ENCODE results near the gene SEMA5A.

Gene SEMA5A

DNA sequence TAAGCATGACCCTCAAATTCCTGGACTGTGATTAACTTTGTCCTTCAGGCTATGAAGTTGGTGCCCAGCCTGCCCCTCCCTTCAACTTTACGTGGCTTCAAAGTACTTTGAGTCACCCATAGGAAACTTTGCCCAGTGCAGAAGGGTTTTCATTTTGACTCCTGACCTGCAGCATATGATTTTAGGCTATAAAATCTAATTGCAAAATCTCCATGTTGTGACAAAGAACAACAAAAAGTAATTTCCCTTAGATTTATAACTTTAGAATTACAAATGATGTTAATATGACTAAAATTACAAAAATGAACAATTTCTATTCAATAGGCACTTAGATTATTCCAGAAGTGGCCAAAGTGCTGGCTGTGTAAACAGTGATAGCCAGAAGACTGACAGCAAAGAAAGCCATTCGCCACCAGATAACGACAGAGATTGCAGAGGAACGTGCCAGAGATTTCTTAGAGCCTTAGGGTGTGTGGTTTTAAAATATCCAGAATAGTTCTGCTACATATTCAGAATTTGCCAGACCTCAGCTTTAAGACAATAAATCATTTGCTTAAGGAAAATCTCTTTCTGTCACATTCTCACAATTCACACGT, 197.4 kb downstream of the SEMA5A start:
- H3K36me3 ChIP-seq (ENCODE audit: insufficient read depth, low read length) = no peaks in the 10 kb centered on the region
- peak overlapping the region; percentile 5; the same call in 1 of the 2 replicates for H3K4me3 ChIP-seq (ENCODE audit: low read depth, low read length)
- H2AFZ ChIP-seq (ENCODE audit: low read length, unreplicated experiment) = peak overlapping the region; percentile 52
- no peaks in the 10 kb centered on the region for H3K79me2 ChIP-seq (ENCODE audit: control insufficient read depth, insufficient read depth, low read length, unreplicated experiment)
- H3K27ac ChIP-seq (ENCODE audit: low read depth, low read length) = peak overlapping the region; percentile 71
- H3K4me1 ChIP-seq (ENCODE audit: control insufficient read depth, insufficient read depth, low read length, unreplicated experiment) = peaks cover 25% of the 10 kb centered on the region
- no peaks in the 10 kb centered on the region for H3K27me3 ChIP-seq (ENCODE audit: insufficient read depth, low read length)

DNA sequence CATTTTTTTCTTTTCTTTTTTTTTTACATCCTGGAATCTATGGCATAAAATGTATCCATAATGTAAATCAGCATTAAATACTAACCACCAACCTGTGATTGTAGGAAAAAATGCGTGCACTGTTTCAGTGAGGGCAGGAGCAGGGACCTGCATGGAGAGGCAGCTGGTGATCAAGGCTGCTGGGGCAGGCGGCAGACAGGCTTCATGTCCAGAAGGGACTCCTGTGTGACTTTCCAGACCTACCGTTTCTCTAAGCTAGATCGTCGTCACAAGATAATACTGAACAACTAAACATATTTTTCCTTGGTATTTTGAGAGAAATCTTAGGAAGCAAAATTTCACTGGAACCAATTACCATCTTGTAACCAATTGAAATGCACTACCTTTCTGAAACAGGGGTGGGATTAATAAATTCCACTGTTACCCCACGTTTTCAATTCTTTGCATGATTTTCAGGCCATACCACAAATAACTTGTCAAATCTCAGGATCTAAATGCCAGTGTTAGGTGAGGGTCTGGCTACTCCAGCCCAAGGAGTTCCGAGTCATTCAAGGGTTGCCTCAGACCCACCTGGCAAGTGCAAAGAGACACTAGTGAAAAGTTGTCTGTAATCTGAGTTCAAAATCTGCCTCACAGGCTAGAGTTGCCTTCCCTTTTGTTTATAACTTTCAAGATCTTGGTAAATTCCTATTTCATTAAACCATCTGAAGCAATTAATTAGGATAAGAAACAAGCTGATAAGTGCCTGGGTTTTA, 198.2 kb downstream of the SEMA5A start:
- Histone ChIP-seq H2AFZ (ENCODE audit: low read length, unreplicated experiment) (no peak overlapping the region), H3K4me3 (ENCODE audit: low read depth, low read length) (no peak overlapping the region), H3K27ac (ENCODE audit: low read depth, low read length) (peak overlapping the region; percentile 28; the same call in 1 of the 2 replicates), H3K79me2 (ENCODE audit: control insufficient read depth, insufficient read depth, low read length, unreplicated experiment) (no peaks in the 10 kb centered on the region), H3K36me3 (ENCODE audit: insufficient read depth, low read length) (no peaks in the 10 kb centered on the region), H3K27me3 (ENCODE audit: insufficient read depth, low read length) (no peaks in the 10 kb centered on the region), H3K4me1 (ENCODE audit: control insufficient read depth, insufficient read depth, low read length, unreplicated experiment) (peaks cover 33% of the 10 kb centered on the region)

- H3K27me3 ChIP-seq (ENCODE audit: insufficient read depth, low read length) = no peaks in the 10 kb centered on the region
- H3K79me2 ChIP-seq (ENCODE audit: control insufficient read depth, insufficient read depth, low read length, unreplicated experiment) = no peaks in the 10 kb centered on the region
- H3K36me3 ChIP-seq (ENCODE audit: insufficient read depth, low read length) = no peaks in the 10 kb centered on the region
- peaks cover 33% of the 10 kb centered on the region for H3K4me1 ChIP-seq (ENCODE audit: control insufficient read depth, insufficient read depth, low read length, unreplicated experiment)
- H3K4me3 ChIP-seq (ENCODE audit: low read depth, low read length) = no peak overlapping the region
- H2AFZ ChIP-seq (ENCODE audit: low read length, unreplicated experiment) = peak overlapping the region; percentile 31
- H3K27ac ChIP-seq (ENCODE audit: low read depth, low read length) = no peak overlapping the region
Observed at GRCh38 chr5:9347032-9347431, 198.8 kb downstream of the SEMA5A start.

GRCh38 chr5:9344751-9345240, 201.1 kb downstream of the SEMA5A start:
- Histone ChIP-seq H3K27ac (ENCODE audit: low read depth, low read length) (no peak overlapping the region), H2AFZ (ENCODE audit: low read length, unreplicated experiment) (no peak overlapping the region), H3K36me3 (ENCODE audit: insufficient read depth, low read length) (no peaks in the 10 kb centered on the region), H3K4me1 (ENCODE audit: control insufficient read depth, insufficient read depth, low read length, unreplicated experiment) (peaks cover 25% of the 10 kb centered on the region), H3K4me3 (ENCODE audit: low read depth, low read length) (no peak overlapping the region), H3K27me3 (ENCODE audit: insufficient read depth, low read length) (no peaks in the 10 kb centered on the region), H3K79me2 (ENCODE audit: control insufficient read depth, insufficient read depth, low read length, unreplicated experiment) (no peaks in the 10 kb centered on the region)

DNA sequence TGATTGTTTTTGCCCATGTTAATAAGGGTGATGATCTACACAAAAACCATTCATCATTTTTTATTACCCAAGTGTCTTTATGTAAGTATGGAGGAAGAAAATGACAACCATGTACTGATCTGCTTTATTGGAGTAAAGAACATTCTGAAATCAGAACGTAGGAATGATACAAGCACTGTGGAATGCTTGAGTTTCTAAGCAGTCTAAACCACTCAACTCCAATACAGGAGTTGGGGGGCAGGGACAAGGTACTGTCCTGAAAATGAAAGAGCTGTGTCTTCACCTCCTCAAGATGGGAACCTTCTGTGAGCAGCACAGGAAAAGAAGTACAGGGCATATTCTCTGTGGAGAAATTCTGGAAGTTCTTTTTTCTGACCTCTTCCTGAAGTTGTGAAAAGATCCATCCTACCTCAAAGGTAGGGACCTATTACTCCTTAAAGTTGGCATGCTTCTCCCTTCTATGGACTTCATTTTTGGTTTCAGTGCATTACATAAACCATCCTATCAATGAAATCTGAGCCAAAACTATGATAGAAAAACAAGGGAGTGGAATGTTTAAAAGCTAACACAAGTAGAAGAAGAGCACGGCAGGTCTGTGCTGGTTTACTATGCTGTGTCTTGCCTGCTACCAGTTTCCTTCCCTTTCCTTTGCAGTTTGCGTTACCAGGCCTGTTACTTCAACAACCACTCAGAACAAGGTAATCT, 202.6 kb downstream of the SEMA5A start:
- Histone ChIP-seq H3K4me1 (ENCODE audit: control insufficient read depth, insufficient read depth, low read length, unreplicated experiment) (peaks cover 20% of the 10 kb centered on the region), H3K27me3 (ENCODE audit: insufficient read depth, low read length) (no peaks in the 10 kb centered on the region), H3K79me2 (ENCODE audit: control insufficient read depth, insufficient read depth, low read length, unreplicated experiment) (no peaks in the 10 kb centered on the region), H3K4me3 (ENCODE audit: low read depth, low read length) (no peak overlapping the region), H2AFZ (ENCODE audit: low read length, unreplicated experiment) (peak overlapping the region; percentile 49), H3K27ac (ENCODE audit: low read depth, low read length) (no peak overlapping the region), H3K36me3 (ENCODE audit: insufficient read depth, low read length) (no peaks in the 10 kb centered on the region)

- Histone ChIP-seq H3K27me3 (ENCODE audit: insufficient read depth, low read length) (no peaks in the 10 kb centered on the region), H3K27ac (ENCODE audit: low read depth, low read length) (no peak overlapping the region), H3K4me3 (ENCODE audit: low read depth, low read length) (no peak overlapping the region), H3K4me1 (ENCODE audit: control insufficient read depth, insufficient read depth, low read length, unreplicated experiment) (peaks cover 19% of the 10 kb centered on the region), H3K79me2 (ENCODE audit: control insufficient read depth, insufficient read depth, low read length, unreplicated experiment) (no peaks in the 10 kb centered on the region), H2AFZ (ENCODE audit: low read length, unreplicated experiment) (no peak overlapping the region), H3K36me3 (ENCODE audit: insufficient read depth, low read length) (no peaks in the 10 kb centered on the region)
Observed at GRCh38 chr5:9342161-9342787, 203.6 kb downstream of the SEMA5A start.

DNA sequence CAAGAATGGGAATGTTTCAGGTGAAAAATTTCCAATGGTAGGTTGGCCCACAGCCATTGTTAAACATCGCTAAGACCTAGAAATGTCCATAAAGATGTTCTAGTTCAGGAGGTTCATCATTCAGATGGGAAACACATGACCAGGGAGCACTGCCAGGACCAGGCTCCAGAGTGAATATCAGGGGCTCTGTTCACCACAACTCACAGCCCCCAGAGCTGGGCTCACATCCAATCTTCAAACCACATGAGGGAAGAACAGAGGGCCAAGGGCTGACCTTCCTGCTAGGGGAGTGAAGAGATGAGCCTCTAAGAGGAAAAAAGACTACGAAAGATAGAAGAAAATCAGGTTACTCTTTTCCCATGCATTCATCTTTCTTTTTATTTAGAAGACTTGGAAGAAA, 205.8 kb downstream of the SEMA5A start:
- H3K27ac ChIP-seq (ENCODE audit: low read depth, low read length) = no peak overlapping the region
- no peak overlapping the region for H3K4me3 ChIP-seq (ENCODE audit: low read depth, low read length)
- H3K4me1 ChIP-seq (ENCODE audit: control insufficient read depth, insufficient read depth, low read length, unreplicated experiment) = peaks cover 19% of the 10 kb centered on the region
- no peak overlapping the region for H2AFZ ChIP-seq (ENCODE audit: low read length, unreplicated experiment)
- no peaks in the 10 kb centered on the region for H3K27me3 ChIP-seq (ENCODE audit: insufficient read depth, low read length)
- no peaks in the 10 kb centered on the region for H3K79me2 ChIP-seq (ENCODE audit: control insufficient read depth, insufficient read depth, low read length, unreplicated experiment)
- no peaks in the 10 kb centered on the region for H3K36me3 ChIP-seq (ENCODE audit: insufficient read depth, low read length)

DNA sequence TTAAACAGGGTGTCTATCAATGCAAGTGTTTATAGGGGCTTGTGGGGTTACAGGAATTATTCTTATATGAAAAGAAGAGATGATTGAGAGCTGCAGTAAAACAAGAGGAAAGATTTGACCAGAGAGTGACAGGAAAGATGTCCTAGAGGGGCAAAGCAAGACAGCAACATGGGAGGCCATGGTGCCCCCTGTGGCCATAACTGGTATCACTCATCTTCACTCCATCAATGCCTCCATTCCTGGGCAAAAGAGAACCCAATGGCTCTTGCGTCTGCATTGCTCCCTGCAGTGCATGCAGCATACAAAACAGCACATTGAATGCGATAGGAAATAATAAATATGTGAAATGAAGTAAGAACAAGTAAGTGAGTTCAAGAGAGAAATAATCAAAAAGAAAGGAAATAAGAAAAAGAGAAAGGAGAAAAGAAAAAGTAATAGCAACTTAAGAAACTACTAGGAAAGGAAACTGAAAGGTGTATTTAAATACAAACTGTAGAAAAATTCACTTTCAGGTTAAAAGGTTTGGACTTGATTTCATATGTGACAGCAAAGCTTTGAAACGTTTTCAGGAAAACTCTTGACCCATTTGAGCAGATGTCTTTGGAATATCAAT, 206.6 kb downstream of the SEMA5A start:
- no peaks in the 10 kb centered on the region for H3K79me2 ChIP-seq (ENCODE audit: control insufficient read depth, insufficient read depth, low read length, unreplicated experiment)

GRCh38 chr5:9338796-9339195, 207.1 kb downstream of the SEMA5A start:
- peak overlapping the region; percentile 74 for H2AFZ ChIP-seq (ENCODE audit: low read length, unreplicated experiment)
- peaks cover 19% of the 10 kb centered on the region for H3K4me1 ChIP-seq (ENCODE audit: control insufficient read depth, insufficient read depth, low read length, unreplicated experiment)
- no peaks in the 10 kb centered on the region for H3K79me2 ChIP-seq (ENCODE audit: control insufficient read depth, insufficient read depth, low read length, unreplicated experiment)

More for the DNA sequence above, 206.6 kb downstream of the SEMA5A start:
- H3K4me1 ChIP-seq (ENCODE audit: control insufficient read depth, insufficient read depth, low read length, unreplicated experiment) = peaks cover 19% of the 10 kb centered on the region
- no peak overlapping the region for H3K4me3 ChIP-seq (ENCODE audit: low read depth, low read length)
- H3K36me3 ChIP-seq (ENCODE audit: insufficient read depth, low read length) = no peaks in the 10 kb centered on the region
- H3K27me3 ChIP-seq (ENCODE audit: insufficient read depth, low read length) = no peaks in the 10 kb centered on the region
- no peak overlapping the region for H2AFZ ChIP-seq (ENCODE audit: low read length, unreplicated experiment)
- H3K27ac ChIP-seq (ENCODE audit: low read depth, low read length) = no peak overlapping the region

DNA sequence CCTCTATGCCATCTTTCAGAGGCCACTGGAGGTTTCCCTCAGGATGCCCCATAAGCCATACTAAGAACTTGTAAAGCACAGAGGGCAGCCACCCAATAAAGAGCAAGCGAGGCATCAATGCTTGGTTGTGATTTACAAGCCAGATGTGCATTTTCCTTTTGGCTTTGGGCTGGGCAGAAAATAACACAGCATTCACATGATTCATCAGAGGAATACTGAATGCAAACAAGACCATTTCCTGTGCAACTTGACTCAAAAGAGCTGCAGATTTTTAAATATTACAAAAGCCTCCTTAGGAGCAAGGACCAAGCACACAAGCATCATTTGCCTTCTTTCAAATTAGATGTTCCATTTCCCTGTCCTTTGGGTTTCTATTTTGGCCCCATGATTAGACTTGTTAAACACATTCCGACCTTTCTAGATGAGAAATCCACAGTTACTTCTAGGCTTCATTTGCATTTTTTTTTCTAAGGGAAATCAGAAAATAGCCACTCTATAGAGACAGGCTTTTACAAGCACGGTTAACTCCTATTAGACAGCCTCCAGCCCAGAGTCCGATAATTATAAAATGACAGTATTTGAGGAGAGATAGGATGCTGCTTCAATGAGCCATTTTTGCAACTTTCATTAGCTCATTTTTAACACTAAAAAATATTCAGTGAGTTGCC, 207.8 kb downstream of the SEMA5A start:
- H3K27ac ChIP-seq (ENCODE audit: low read depth, low read length) = peak overlapping the region; percentile 25; the same call in 1 of the 2 replicates
- no peak overlapping the region for H3K4me3 ChIP-seq (ENCODE audit: low read depth, low read length)
- H3K27me3 ChIP-seq (ENCODE audit: insufficient read depth, low read length) = no peaks in the 10 kb centered on the region
- H2AFZ ChIP-seq (ENCODE audit: low read length, unreplicated experiment) = peak overlapping the region; percentile 74
- no peaks in the 10 kb centered on the region for H3K79me2 ChIP-seq (ENCODE audit: control insufficient read depth, insufficient read depth, low read length, unreplicated experiment)
- peaks cover 14% of the 10 kb centered on the region for H3K4me1 ChIP-seq (ENCODE audit: control insufficient read depth, insufficient read depth, low read length, unreplicated experiment)
- no peaks in the 10 kb centered on the region for H3K36me3 ChIP-seq (ENCODE audit: insufficient read depth, low read length)

More at GRCh38 chr5:9338796-9339195, 207.1 kb downstream of the SEMA5A start:
- no peak overlapping the region for H3K4me3 ChIP-seq (ENCODE audit: low read depth, low read length)
- no peaks in the 10 kb centered on the region for H3K27me3 ChIP-seq (ENCODE audit: insufficient read depth, low read length)
- H3K27ac ChIP-seq (ENCODE audit: low read depth, low read length) = no peak overlapping the region
- no peaks in the 10 kb centered on the region for H3K36me3 ChIP-seq (ENCODE audit: insufficient read depth, low read length)
